B cell (primary cell): Measurements from ENCODE around the gene ANOS1. TPM values are rescaled to one million over a fixed set of nuclear protein-coding genes. Genes with fewer than 3 reads are reported as not detected.

Experiments used
- ATAC-seq: fragments of 200-7000 bp; cut with Tn5 transposase; one replicate; pipeline ENCODE4 v1.10.0; 2021; ENCODE audit warnings: low read depth, mild to moderate bottlenecking, moderate number of reproducible peaks, moderate library complexity
- CTCF ChIA-PET: fragments of 350-600 bp; sonication (Branson Sonifier 250); formaldehyde crosslinking; loops from one replicate; lab custom pipeline; 2021; ENCODE audit warnings: antibody characterized with exemption, inconsistent platforms; lab: Charles Lee
- POLR2A ChIA-PET: fragments of 350-600 bp; sonication (Branson Sonifier 250); formaldehyde crosslinking; loops from one replicate; lab custom pipeline; 2021; ENCODE audit warnings: antibody characterized with exemption; lab: Charles Lee
- DNase-seq: peaks from one replicate; pipeline ENCODE4 v3.0.0; 2013
- H2AFZ ChIP-seq: 2 replicates; pipeline ENCODE4 v1.6.1; 2012; ENCODE audit warnings: mild to moderate bottlenecking, low read depth, low read length; ENCODE audit not compliant: insufficient read depth, poor library complexity, severe bottlenecking
- H3K27ac ChIP-seq, 2 donors: 1 replicate in 1 of 2; 2 replicates in 1 of 2; pipeline ENCODE4 v1.5.1; 2012 to 2013; ENCODE audit warnings: low read length in 2 of 2, mild to moderate bottlenecking in 2 of 2, moderate library complexity in 1 of 2
- H3K27me3 ChIP-seq, 4 experiments: fragments of 200-600 bp in 1 of 4; sonication (generic) in 1 of 4; replicated peaks in 1 of 4; 1 replicate in 2 of 4; 2 replicates in 2 of 4; pipeline versions ENCODE4 v1.6.1 to v1.7.0; 2013 to 2016; ENCODE audit warnings: low read length in 3 of 4, mild to moderate bottlenecking in 2 of 4, mixed read lengths in 1 of 4, moderate library complexity in 1 of 4; ENCODE audit not compliant: insufficient read depth in 4 of 4, control insufficient read depth in 3 of 4; ENCODE audit errors: control extremely low read depth in 1 of 4
- H3K36me3 ChIP-seq, 2 experiments: replicated peaks in 1 of 2; 1 replicate in 1 of 2; 2 replicates in 1 of 2; pipeline versions ENCODE4 v1.6.1 to v1.7.1; 2013; ENCODE audit warnings: low read length in 1 of 2; ENCODE audit not compliant: insufficient read depth in 2 of 2, control insufficient read depth in 1 of 2; ENCODE audit errors: control extremely low read depth in 1 of 2, extremely low read depth in 1 of 2
- H3K4me1 ChIP-seq, 2 donors: fragments of 200-600 bp in 1 of 2; sonication (generic) in 1 of 2; 1 replicate in 1 of 2; 2 replicates in 1 of 2; pipeline versions ENCODE4 v1.5.1 to v1.6.1; 2013 to 2017; ENCODE audit warnings: low read length in 2 of 2; ENCODE audit not compliant: control insufficient read depth in 2 of 2, insufficient read depth in 2 of 2
- H3K4me2 ChIP-seq: replicated peaks from 2 replicates; pipeline ENCODE3; 2012; ENCODE audit warnings: mild to moderate bottlenecking, low read depth, low read length; ENCODE audit not compliant: poor library complexity, severe bottlenecking
- H3K4me3 ChIP-seq, 5 experiments: fragments of 200-600 bp in 1 of 5; sonication (generic) in 1 of 5; 1 replicate in 3 of 5; 2 replicates in 2 of 5; pipeline versions ENCODE4 v1.5.1 to v1.7.0; 2011 to 2016; ENCODE audit warnings: low read length in 4 of 5, mild to moderate bottlenecking in 4 of 5, low read depth in 2 of 5, control low read depth in 1 of 5, moderate library complexity in 1 of 5; ENCODE audit not compliant: insufficient read depth in 1 of 5; ENCODE audit errors: control extremely low read depth in 1 of 5, extremely low read depth in 1 of 5
- H3K79me2 ChIP-seq: fragments of 200-600 bp; sonication (generic); one replicate; pipeline ENCODE4 v1.6.0; 2016; ENCODE audit warnings: low read length; ENCODE audit not compliant: control insufficient read depth, insufficient read depth
- H3K9ac ChIP-seq: fragments of 200-600 bp; sonication (generic); 2 replicates; pipeline ENCODE4 v1.6.1; 2017; ENCODE audit warnings: mild to moderate bottlenecking, low read length, moderate library complexity
- H3K9me3 ChIP-seq, 3 donors: one replicate each; pipeline versions ENCODE4 v1.6.1 to v1.7.1; 2013; ENCODE audit warnings: low read length in 2 of 3; ENCODE audit not compliant: control insufficient read depth in 2 of 3, insufficient read depth in 1 of 3; ENCODE audit errors: control extremely low read depth in 1 of 3
- H4K20me1 ChIP-seq: 2 replicates; pipeline ENCODE4 v1.6.0; 2012; ENCODE audit warnings: mild to moderate bottlenecking, low read length; ENCODE audit not compliant: insufficient read depth, control insufficient read depth, poor library complexity, severe bottlenecking
- H3K27ac Mint-ChIP-seq: one replicate; pipeline ENCODE4 v1.8.0; 2021; ENCODE audit warnings: mixed read lengths
- H3K27me3 Mint-ChIP-seq: one replicate; pipeline ENCODE4 v1.8.0; 2021; ENCODE audit warnings: mixed read lengths
- H3K4me1 Mint-ChIP-seq: one replicate; pipeline ENCODE4 v1.8.0; 2021; ENCODE audit warnings: mixed read lengths
- H3K4me3 Mint-ChIP-seq: one replicate; pipeline ENCODE4 v1.8.0; 2021; ENCODE audit warnings: mixed read lengths
- H3K9me3 Mint-ChIP-seq: one replicate; pipeline ENCODE4 v1.8.0; 2022; ENCODE audit warnings: mixed read lengths; ENCODE audit not compliant: insufficient read depth
- EZH2 ChIP-seq: IDR thresholded peaks from 2 replicates; pipeline ENCODE4 v1.6.1; 2012; ENCODE audit warnings: borderline replicate concordance, low read depth, mild to moderate bottlenecking, moderate library complexity, low read length; ENCODE audit not compliant: insufficient read depth, poor library complexity, severe bottlenecking
- WGBS: methylation state at CpG from one replicate; pipeline ENCODE4 v1.1.5; 2013; ENCODE audit warnings: missing lambda C conversion rate; ENCODE audit not compliant: insufficient coverage; 5-methylcytosine and 5-hydroxymethylcytosine counted together
- intact Hi-C: fragments of 100-400 bp; cut with micrococcal nuclease; formaldehyde crosslinking; loops from one replicate; pipeline ENCODE4 v1.10.0; 2022
- polyA plus RNA-seq: library from polyadenylated mRNA; depleted of rRNA; stranded (reverse); fragments of >200 nt; gene quantifications from 2 replicates; pipeline ENCODE4 v1.2.3, GENCODE V29; 2012
- total RNA-seq, 2 donors: library from RNA; stranded (reverse); fragments of 120-200 nt in 1 of 2; gene quantifications; 1 replicate in 1 of 2; 2 replicates in 1 of 2; pipeline versions ENCODE4 v1.2.3 to v1.2.4, GENCODE V29; 2013 to 2022
- TF ChIP-seq, protein P1 (sequence below): fragments of 200-600 bp; IDR thresholded peaks from one replicate; pipeline ENCODE4 v1.8.0; 2022; ENCODE audit warnings: antibody characterized with exemption, mild to moderate bottlenecking

The ANOS1 gene
- total and polyA plus RNA-seq, 2 donors (not counting 1 experiment from before 2014, with no cell fraction given): 0.10 TPM; not detected in 1

DNA sequence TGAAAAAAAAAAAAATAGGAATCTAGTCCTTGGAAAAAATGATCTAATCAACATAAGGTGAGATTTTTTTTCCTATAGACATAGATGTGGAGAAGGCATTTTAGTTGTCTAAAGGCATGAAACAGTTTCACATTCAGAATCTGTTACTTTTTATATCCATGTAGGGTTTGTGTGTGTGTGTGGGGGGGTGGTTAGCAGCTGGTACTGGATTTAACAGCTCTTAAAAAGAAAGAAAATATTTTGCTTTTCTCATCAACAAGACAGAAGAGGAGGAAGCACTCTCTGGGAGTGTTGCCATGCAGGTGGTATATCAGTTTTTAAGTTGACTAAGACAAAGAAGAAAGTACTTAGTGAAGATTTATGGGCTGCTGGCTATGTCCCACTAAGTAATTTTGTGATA lies 145.0 kb downstream of the ANOS1 start:
- CTCF ChIA-PET: no interaction called here
- H3K4me3 Mint-ChIP-seq: no peak overlapping the region

DNA sequence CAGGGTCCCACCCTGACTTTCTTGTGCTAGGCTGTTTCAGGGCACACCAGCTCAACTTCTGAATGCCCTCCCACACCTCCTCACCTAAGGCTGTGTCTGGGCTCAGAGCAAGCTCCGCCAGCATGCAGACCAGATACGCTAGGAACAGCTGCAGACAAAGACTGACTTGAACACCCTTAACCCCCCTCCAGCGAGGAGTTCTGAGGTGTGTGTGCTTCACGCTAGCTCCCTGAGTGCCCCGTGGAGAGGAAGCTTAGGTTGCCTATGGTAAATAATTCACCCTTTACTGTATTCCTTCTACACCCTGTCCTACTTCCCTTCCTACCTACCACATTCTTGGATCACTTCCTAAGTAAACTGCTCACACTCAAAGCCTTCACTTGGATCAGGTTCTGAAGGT lies 152.3 kb downstream of the ANOS1 start:
- Histone ChIP-seq H3K36me3 (no peaks in the 10 kb centered on the region), H3K9ac (no peak overlapping the region), H3K4me3 (no peak overlapping the region), H3K9me3 (no peaks in the 10 kb centered on the region), H3K4me2 (no peak overlapping the region), H3K79me2 (no peaks in the 10 kb centered on the region), H2AFZ (no peak overlapping the region), H3K27ac (no peak overlapping the region), H3K27me3 (no peaks in the 10 kb centered on the region), H3K4me1 (no peaks in the 10 kb centered on the region), H4K20me1 (no peaks in the 10 kb centered on the region)
- TF ChIP-seq, protein P1, sequence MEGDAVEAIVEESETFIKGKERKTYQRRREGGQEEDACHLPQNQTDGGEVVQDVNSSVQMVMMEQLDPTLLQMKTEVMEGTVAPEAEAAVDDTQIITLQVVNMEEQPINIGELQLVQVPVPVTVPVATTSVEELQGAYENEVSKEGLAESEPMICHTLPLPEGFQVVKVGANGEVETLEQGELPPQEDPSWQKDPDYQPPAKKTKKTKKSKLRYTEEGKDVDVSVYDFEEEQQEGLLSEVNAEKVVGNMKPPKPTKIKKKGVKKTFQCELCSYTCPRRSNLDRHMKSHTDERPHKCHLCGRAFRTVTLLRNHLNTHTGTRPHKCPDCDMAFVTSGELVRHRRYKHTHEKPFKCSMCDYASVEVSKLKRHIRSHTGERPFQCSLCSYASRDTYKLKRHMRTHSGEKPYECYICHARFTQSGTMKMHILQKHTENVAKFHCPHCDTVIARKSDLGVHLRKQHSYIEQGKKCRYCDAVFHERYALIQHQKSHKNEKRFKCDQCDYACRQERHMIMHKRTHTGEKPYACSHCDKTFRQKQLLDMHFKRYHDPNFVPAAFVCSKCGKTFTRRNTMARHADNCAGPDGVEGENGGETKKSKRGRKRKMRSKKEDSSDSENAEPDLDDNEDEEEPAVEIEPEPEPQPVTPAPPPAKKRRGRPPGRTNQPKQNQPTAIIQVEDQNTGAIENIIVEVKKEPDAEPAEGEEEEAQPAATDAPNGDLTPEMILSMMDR: no peak
- TF ChIP-seq EZH2: no peak
- Mint-ChIP-seq H3K27me3 (no peaks in the 10 kb centered on the region), H3K9me3 (no peaks in the 10 kb centered on the region), H3K4me1 (no peaks in the 10 kb centered on the region), H3K27ac (no peak overlapping the region), H3K4me3 (no peak overlapping the region)
- 100% methylated on average over 1 of the region's 5 CpGs for WGBS
- ChIA-PET CTCF (no interaction called here), POLR2A (no interaction called here)
- intact Hi-C loops: no loop called here
- DNase-seq (no peak), ATAC-seq (no peak)

More for the DNA sequence above, 145.0 kb downstream of the ANOS1 start:
- Histone ChIP-seq H3K4me1 (no peaks in the 10 kb centered on the region), H3K4me2 (no peak overlapping the region), H3K27ac (no peak overlapping the region), H3K79me2 (no peaks in the 10 kb centered on the region), H3K4me3 (no peak overlapping the region), H2AFZ (no peak overlapping the region), H4K20me1 (no peaks in the 10 kb centered on the region), H3K27me3 (no peaks in the 10 kb centered on the region), H3K9ac (no peak overlapping the region), H3K36me3 (no peaks in the 10 kb centered on the region), H3K9me3 (no peaks in the 10 kb centered on the region)
- intact Hi-C loops: no loop called here
- no peak for ATAC-seq
- no peaks in the 10 kb centered on the region for H3K9me3 Mint-ChIP-seq
- POLR2A ChIA-PET: no interaction called here
- no peaks in the 10 kb centered on the region for H3K27me3 Mint-ChIP-seq
- no peak overlapping the region for H3K27ac Mint-ChIP-seq
- no peaks in the 10 kb centered on the region for H3K4me1 Mint-ChIP-seq
- no peak for TF ChIP-seq EZH2
- TF ChIP-seq, protein P1: no peak
- DNase-seq: no peak
